Endothelial cell of umbilical vein (primary cell): ENCODE data around the gene TMEM109. TPM values are rescaled to one million over a fixed set of nuclear protein-coding genes. Genes with fewer than 3 reads are reported as not detected.

Source experiments
- BruUV-seq: library from RNA; stranded (reverse); fragments of 400-500 nt; replicated peaks from 2 replicates; lab custom pipeline; 2021; lab: Mats Ljungman, UMichigan
- CTCF ChIA-PET: fragments of 300-600, 350-600 bp; sonication (Branson Sonifier 250); formaldehyde crosslinking; loops from one replicate; lab custom pipeline; 2021; ENCODE audit warnings: antibody characterized with exemption, inconsistent platforms; lab: Charles Lee
- POLR2A ChIA-PET: fragments of 300-600, 350-600 bp; sonication (Branson Sonifier 250); formaldehyde crosslinking; loops from one replicate; lab custom pipeline; 2021; ENCODE audit warnings: antibody characterized with exemption, inconsistent platforms; lab: Charles Lee
- DNase-seq: peaks from one replicate; pipeline ENCODE4 v3.0.0-alpha.2; 2011; ENCODE audit warnings: low read depth, low spot score
- FAIRE-seq: peaks from 2 replicates; lab custom pipeline; 2011; peaks lifted over from hg19 to GRCh38; lab: Jason Lieb, UNC
- H2AFZ ChIP-seq: 2 replicates; pipeline ENCODE4 v1.6.0; 2012; ENCODE audit warnings: low read depth, low read length, control low read depth, inconsistent platforms
- H3K27ac ChIP-seq: 2 replicates; pipeline ENCODE4 v1.5.1; 2011; ENCODE audit warnings: low read depth, mild to moderate bottlenecking, control low read depth, low read length, moderate library complexity; ENCODE audit not compliant: insufficient read depth
- H3K27me3 ChIP-seq, 2 experiments: 2 replicates each; pipeline versions ENCODE4 v1.6.0 to v1.6.1; 2011; ENCODE audit warnings: low read length in 2 of 2, mixed read lengths in 1 of 2; ENCODE audit not compliant: control insufficient read depth in 2 of 2, insufficient read depth in 2 of 2
- H3K36me3 ChIP-seq, 2 experiments: 2 replicates in 1 of 2; 3 replicates in 1 of 2; pipeline ENCODE4 v1.5.1; 2011; ENCODE audit warnings: low read length in 2 of 2, mild to moderate bottlenecking in 1 of 2, moderate library complexity in 1 of 2; ENCODE audit not compliant: control insufficient read depth in 2 of 2, insufficient read depth in 2 of 2; ENCODE audit errors: extremely low read depth in 1 of 2
- H3K4me1 ChIP-seq: 3 replicates; pipeline ENCODE4 v1.5.1; 2011; ENCODE audit warnings: mild to moderate bottlenecking, low read length; ENCODE audit not compliant: control insufficient read depth, insufficient read depth; ENCODE audit errors: extremely low read depth
- H3K4me2 ChIP-seq: 2 replicates; pipeline ENCODE4 v1.6.1; 2011; ENCODE audit warnings: low read length, control low read depth, mixed read lengths; ENCODE audit not compliant: insufficient read depth
- H3K4me3 ChIP-seq, 3 experiments: fragments of 200-600 bp in 1 of 3; sonication (generic), shearing (Covaris generic) in 1 of 3; replicated peaks in 1 of 3; 2 replicates each; pipeline ENCODE4 v1.5.1; 2011 to 2016; ENCODE audit warnings: control low read depth in 3 of 3, low read length in 3 of 3, mild to moderate bottlenecking in 2 of 3, inconsistent platforms in 1 of 3, low read depth in 1 of 3, moderate library complexity in 1 of 3; ENCODE audit not compliant: insufficient read depth in 1 of 3
- H3K79me2 ChIP-seq: 2 replicates; pipeline ENCODE4 v1.6.0; 2012; ENCODE audit warnings: low read length, inconsistent platforms; ENCODE audit not compliant: control insufficient read depth, insufficient read depth
- H3K9ac ChIP-seq: replicated peaks from 2 replicates; pipeline ENCODE3; 2011; ENCODE audit warnings: low read length, control low read depth; ENCODE audit not compliant: insufficient read depth; ENCODE audit errors: extremely low read depth
- H3K9me1 ChIP-seq: replicated peaks from 3 replicates; pipeline ENCODE4 v1.6.0; 2011; ENCODE audit warnings: mild to moderate bottlenecking, low read length; ENCODE audit not compliant: control insufficient read depth, insufficient read depth; ENCODE audit errors: extremely low read depth
- H3K9me3 ChIP-seq: replicated peaks from 2 replicates; pipeline ENCODE4 v1.5.1; 2012; ENCODE audit warnings: low read length, inconsistent platforms; ENCODE audit not compliant: control insufficient read depth, insufficient read depth
- H4K20me1 ChIP-seq: replicated peaks from 2 replicates; pipeline ENCODE3; 2011; ENCODE audit warnings: mild to moderate bottlenecking, low read length; ENCODE audit not compliant: control insufficient read depth, insufficient read depth; ENCODE audit errors: extremely low read depth
- CTCF ChIP-seq, 2 donors: IDR thresholded peaks; 1 replicate in 1 of 2; 2 replicates in 1 of 2; pipeline ENCODE4 v1.5.1; 2011; ENCODE audit warnings: low read length in 2 of 2, mild to moderate bottlenecking in 2 of 2, moderate library complexity in 2 of 2, control low read depth in 1 of 2, inconsistent platforms in 1 of 2, low read depth in 1 of 2; ENCODE audit not compliant: insufficient read depth in 1 of 2; ENCODE audit errors: extremely low read depth in 1 of 2
- EZH2 ChIP-seq: IDR thresholded peaks from 2 replicates; pipeline ENCODE4 v1.6.1; 2012; ENCODE audit warnings: borderline replicate concordance, low read depth, mild to moderate bottlenecking, moderate library complexity, low read length, inconsistent platforms; ENCODE audit not compliant: severe bottlenecking
- FOS ChIP-seq: IDR thresholded peaks from 2 replicates; pipeline ENCODE4 v1.6.1; 2011; ENCODE audit warnings: mild to moderate bottlenecking, low read length, moderate library complexity, borderline replicate concordance; ENCODE audit not compliant: insufficient read depth
- GATA2 ChIP-seq: IDR thresholded peaks from 2 replicates; pipeline ENCODE4 v1.7.0; 2011; ENCODE audit warnings: low read depth, mild to moderate bottlenecking, moderate library complexity, mixed read lengths, low read length; ENCODE audit not compliant: insufficient read length, insufficient read depth
- JUN ChIP-seq: IDR thresholded peaks from 2 replicates; pipeline ENCODE4 v1.6.1; 2011; ENCODE audit warnings: borderline replicate concordance, low read depth; ENCODE audit not compliant: insufficient read length, insufficient read depth
- MAX ChIP-seq: IDR thresholded peaks from 2 replicates; pipeline ENCODE4 v1.6.1; 2011; ENCODE audit not compliant: insufficient read depth, insufficient read length
- MYC ChIP-seq: IDR thresholded peaks from one replicate; pipeline ENCODE4 v1.6.1; 2011; ENCODE audit warnings: mild to moderate bottlenecking, low read depth, low read length
- POLR2A ChIP-seq: IDR thresholded peaks from 2 replicates; pipeline ENCODE4 v1.6.1; 2012; ENCODE audit warnings: low read depth, mild to moderate bottlenecking, control low read depth, low read length
- POLR2AphosphoS5 ChIP-seq: IDR thresholded peaks from 2 replicates; pipeline ENCODE4 v1.6.1; 2012; ENCODE audit warnings: low read depth, mild to moderate bottlenecking, control low read depth, low read length, moderate library complexity; ENCODE audit not compliant: insufficient read depth
- dilution Hi-C: fragments of 300-500 bp; cut with MboI; formaldehyde crosslinking; loops from one replicate; pipeline ENCODE4 v1.15.0; 2019; ENCODE audit warnings: low sequenced_read_pairs; ENCODE audit not compliant: extremely low pct_ligation_motif_present
- intact Hi-C: fragments of 100-400 bp; cut with micrococcal nuclease; formaldehyde crosslinking; loops from one replicate; pipeline ENCODE4 v1.10.0; 2022
- polyA plus RNA-seq, 4 experiments: library from polyadenylated mRNA; depleted of rRNA in 3 of 4; stranded (reverse) in 3 of 4; unstranded in 1 of 4; fragments of >200 nt; gene quantifications; 2 replicates each; pipeline versions ENCODE4 v1.2.1 to v1.2.3, GENCODE V29; 2011 to 2012; ENCODE audit warnings: missing spikeins in 1 of 4
- total RNA-seq: library from RNA; stranded (reverse); gene quantifications from 2 replicates; pipeline ENCODE4 v1.2.3, GENCODE V29; 2021

The TMEM109 gene
- total and polyA plus RNA-seq, 2 donors (not counting 3 experiments of a cell fraction or from before 2014, with no cell fraction given): 143 to 192 TPM

GRCh38 chr11:60922906-60923305 lies 8.9 kb downstream of the TMEM109 start:
- no peaks in the 10 kb centered on the region for H3K9me1 ChIP-seq
- peaks cover 17% of the 10 kb centered on the region for H3K79me2 ChIP-seq
- intact Hi-C loops (no loop called here), dilution Hi-C loops (no loop called here)
- POLR2A ChIA-PET: no interaction called here
- CTCF ChIA-PET: no interaction called here
- H4K20me1 ChIP-seq: no peaks in the 10 kb centered on the region
- no peak overlapping the region for H3K9ac ChIP-seq
- FAIRE-seq (no peak), DNase-seq (no peak)
- H3K27me3 ChIP-seq: no peaks in the 10 kb centered on the region
- BruUV-seq: TSS peak; percentile 18
- TF ChIP-seq POLR2AphosphoS5 (no peak), EZH2 (no peak), MAX (no peak), GATA2 (no peak)
- H3K9me3 ChIP-seq: no peaks in the 10 kb centered on the region
- no peak overlapping the region for H3K4me3 ChIP-seq
- H3K4me1 ChIP-seq: peaks cover 31% of the 10 kb centered on the region
- H2AFZ ChIP-seq: no peak overlapping the region
- H3K27ac ChIP-seq: no peak overlapping the region
- H3K4me2 ChIP-seq: no peak overlapping the region
- H3K36me3 ChIP-seq: peaks cover 3 to 23% of the 10 kb centered on the region in 2 experiments

GRCh38 chr11:60923326-60923725 lies 9.4 kb downstream of the TMEM109 start:
- Histone ChIP-seq H3K27ac (no peak overlapping the region), H3K27me3 (no peaks in the 10 kb centered on the region), H3K4me2 (no peak overlapping the region), H2AFZ (no peak overlapping the region), H3K4me3 (no peak overlapping the region), H3K36me3 (peaks cover 3 to 23% of the 10 kb centered on the region in 2 experiments), H3K9me3 (no peaks in the 10 kb centered on the region), H3K9me1 (no peaks in the 10 kb centered on the region), H3K79me2 (peaks cover 13% of the 10 kb centered on the region), H3K9ac (no peak overlapping the region), H3K4me1 (peaks cover 27% of the 10 kb centered on the region), H4K20me1 (no peaks in the 10 kb centered on the region)
- CTCF ChIA-PET: interaction anchor here (0.9 to 1.1 kb wide), 4 partner anchors 8 to 93 kb away, joined by 4 to 7 read pairs (median 5); no protein-coding TSS in a partner anchor
- DNase-seq (no peak), FAIRE-seq (no peak)
- dilution Hi-C loops: no loop called here
- intact Hi-C loops: no loop called here
- no TSS peak for BruUV-seq
- POLR2A ChIA-PET: interaction anchor here (0.9 kb wide), 1 partner anchor 9 kb away, joined by 5 read pairs; the partner anchor contains the start of gene TMEM109
- TF ChIP-seq POLR2A: no peak
- TF ChIP-seq CTCF (IDR thresholded peaks at IDR 0.05; ENCODE audit: extremely low read depth in 1 of 2, insufficient read depth in 1 of 2, low read depth in 1 of 2, low read length in 2 of 2): no peak
- no peak for TF ChIP-seq FOS
- no peak for TF ChIP-seq EZH2
- TF ChIP-seq MAX: no peak
- TF ChIP-seq POLR2AphosphoS5: no peak
- no peak for TF ChIP-seq JUN
- no peak for TF ChIP-seq GATA2
- no peak for TF ChIP-seq MYC
